Measurements from ENCODE around the gene INPP4A. TPM values are rescaled to one million over a fixed set of nuclear protein-coding genes. Genes with fewer than 3 reads are reported as not detected.

The INPP4A gene
- total and polyA plus RNA-seq, 9 of the 15 experiments (the other 6 are each of a cell fraction or from before 2014, with no cell fraction given), result 1.8 to 15.7 (median 8.3) TPM

- TF ChIP-seq RAD21 (CRISPR knock-in tag; conservative IDR thresholded peaks at IDR 0.05 in 1 of 2, IDR thresholded peaks at IDR 0.05 in 1 of 2) (no peak), ETS1 (conservative IDR thresholded peaks at IDR 0.05; ENCODE audit: control insufficient read depth, low read depth, low read length) (peak; percentile 61; the same call in 1 of the 2 replicates), ZNF586 (CRISPR knock-in tag; conservative IDR thresholded peaks at IDR 0.05) (no peak), KLF16 (IDR thresholded peaks at IDR 0.05) (0 out of 2 replicates have a peak, but pooled peaks have one; percentile 45), FOXK2 (conservative IDR thresholded peaks at IDR 0.05 in 1 of 2, IDR thresholded peaks at IDR 0.05 in 1 of 2; ENCODE audit: low read depth in 2 of 2) (peak; percentile 63 to 80), FOXJ3 (CRISPR knock-in tag; IDR thresholded peaks at IDR 0.05) (no peak), BRD4 (IDR thresholded peaks at IDR 0.05) (peak; percentile 90), ZFX (CRISPR knock-in tag; IDR thresholded peaks at IDR 0.05) (peak; percentile 99), CBX1 (IDR thresholded peaks at IDR 0.05; ENCODE audit: low read depth) (peak; percentile 89; the same call in 1 of the 2 replicates), KAT8 (IDR thresholded peaks at IDR 0.05; ENCODE audit: low read depth) (no peak), PTBP1 (IDR thresholded peaks at IDR 0.05; ENCODE audit: low read depth, low read length) (no peak), ZNF785 (CRISPR knock-in tag; IDR thresholded peaks at IDR 0.05) (no peak), KAT7 (CRISPR knock-in tag; IDR thresholded peaks at IDR 0.05; ENCODE audit: borderline replicate concordance) (peak; percentile 80), KDM5B (IDR thresholded peaks at IDR 0.05; ENCODE audit: insufficient replicate concordance, low read depth, low read length) (peak; percentile 93), ATF7 (IDR thresholded peaks at IDR 0.05) (peak; percentile 75), TFAP4 (CRISPR knock-in tag; IDR thresholded peaks at IDR 0.05; ENCODE audit: borderline replicate concordance) (peak; percentile 78)
- TF ChIP-seq, protein P1, sequence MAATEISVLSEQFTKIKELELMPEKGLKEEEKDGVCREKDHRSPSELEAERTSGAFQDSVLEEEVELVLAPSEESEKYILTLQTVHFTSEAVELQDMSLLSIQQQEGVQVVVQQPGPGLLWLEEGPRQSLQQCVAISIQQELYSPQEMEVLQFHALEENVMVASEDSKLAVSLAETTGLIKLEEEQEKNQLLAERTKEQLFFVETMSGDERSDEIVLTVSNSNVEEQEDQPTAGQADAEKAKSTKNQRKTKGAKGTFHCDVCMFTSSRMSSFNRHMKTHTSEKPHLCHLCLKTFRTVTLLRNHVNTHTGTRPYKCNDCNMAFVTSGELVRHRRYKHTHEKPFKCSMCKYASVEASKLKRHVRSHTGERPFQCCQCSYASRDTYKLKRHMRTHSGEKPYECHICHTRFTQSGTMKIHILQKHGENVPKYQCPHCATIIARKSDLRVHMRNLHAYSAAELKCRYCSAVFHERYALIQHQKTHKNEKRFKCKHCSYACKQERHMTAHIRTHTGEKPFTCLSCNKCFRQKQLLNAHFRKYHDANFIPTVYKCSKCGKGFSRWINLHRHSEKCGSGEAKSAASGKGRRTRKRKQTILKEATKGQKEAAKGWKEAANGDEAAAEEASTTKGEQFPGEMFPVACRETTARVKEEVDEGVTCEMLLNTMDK (IDR thresholded peaks at IDR 0.05; ENCODE audit: borderline replicate concordance, insufficient read depth, low read depth, low read length, poor library complexity, severe bottlenecking), result peak; percentile 39
- TF ChIP-seq, protein P2, sequence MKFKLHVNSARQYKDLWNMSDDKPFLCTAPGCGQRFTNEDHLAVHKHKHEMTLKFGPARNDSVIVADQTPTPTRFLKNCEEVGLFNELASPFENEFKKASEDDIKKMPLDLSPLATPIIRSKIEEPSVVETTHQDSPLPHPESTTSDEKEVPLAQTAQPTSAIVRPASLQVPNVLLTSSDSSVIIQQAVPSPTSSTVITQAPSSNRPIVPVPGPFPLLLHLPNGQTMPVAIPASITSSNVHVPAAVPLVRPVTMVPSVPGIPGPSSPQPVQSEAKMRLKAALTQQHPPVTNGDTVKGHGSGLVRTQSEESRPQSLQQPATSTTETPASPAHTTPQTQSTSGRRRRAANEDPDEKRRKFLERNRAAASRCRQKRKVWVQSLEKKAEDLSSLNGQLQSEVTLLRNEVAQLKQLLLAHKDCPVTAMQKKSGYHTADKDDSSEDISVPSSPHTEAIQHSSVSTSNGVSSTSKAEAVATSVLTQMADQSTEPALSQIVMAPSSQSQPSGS (CRISPR knock-in tag; IDR thresholded peaks at IDR 0.05), result no peak
These were observed 163.7 kb downstream of the INPP4A start, which contains the start of the genes COA5 and UNC50 (continued) for GRCh38 chr2:98608116-98608961.
